ENCODE results near the gene CNOT9.
A peak's percentile ranks its signal among the peaks of the same experiment; 100 is the strongest.

Gene CNOT9

GRCh38 chr2:218555527-218555926, 13.1 kb upstream of the CNOT9 start:
- no peak for TF ChIP-seq CTCF (IDR thresholded peaks at IDR 0.05)
- H3K27me3 ChIP-seq = no peaks in the 10 kb centered on the region
- no peaks in the 10 kb centered on the region for H3K4me1 ChIP-seq
- intact Hi-C loops (cut with DNase I; ENCODE audit: low total_unique reads) = no loop called here
- H3K27ac ChIP-seq = no peak overlapping the region
- H3K9me3 ChIP-seq = no peaks in the 10 kb centered on the region
- no peak for DNase-seq
- no peak overlapping the region for H3K4me3 ChIP-seq
- H3K36me3 ChIP-seq = peaks cover 54 to 80% (median 63%) of the 10 kb centered on the region in 3 donors

- no peaks in the 10 kb centered on the region for H3K27me3 ChIP-seq
- no peak for TF ChIP-seq CTCF (IDR thresholded peaks at IDR 0.05)
- peaks cover 49 to 79% (median 55%) of the 10 kb centered on the region in 3 donors for H3K36me3 ChIP-seq
- H3K4me1 ChIP-seq = no peaks in the 10 kb centered on the region
- no peak overlapping the region for H3K27ac ChIP-seq
- intact Hi-C loops (cut with DNase I; ENCODE audit: low total_unique reads) = no loop called here
- no peak overlapping the region for H3K4me3 ChIP-seq
- no peaks in the 10 kb centered on the region for H3K9me3 ChIP-seq
- no peak for DNase-seq
Measured at GRCh38 chr2:218557941-218558340, 10.7 kb upstream of the CNOT9 start.

GRCh38 chr2:218558986-218559385, 9.7 kb upstream of the CNOT9 start:
- H3K27me3 ChIP-seq = no peaks in the 10 kb centered on the region
- no peak overlapping the region for H3K4me3 ChIP-seq
- intact Hi-C loops (cut with DNase I; ENCODE audit: low total_unique reads) = no loop called here
- peaks cover 38 to 78% (median 51%) of the 10 kb centered on the region in 3 donors for H3K36me3 ChIP-seq
- H3K9me3 ChIP-seq = no peaks in the 10 kb centered on the region
- TF ChIP-seq CTCF (IDR thresholded peaks at IDR 0.05) = no peak
- no peak overlapping the region for H3K27ac ChIP-seq
- no peak for DNase-seq
- H3K4me1 ChIP-seq = no peaks in the 10 kb centered on the region

GRCh38 chr2:218564056-218564455, 4.6 kb upstream of the CNOT9 start:
- Histone ChIP-seq H3K9me3 (no peaks in the 10 kb centered on the region), H3K27ac (no peak overlapping the region), H3K4me1 (peaks cover 0 to 13% (median 6%) of the 10 kb centered on the region in 4 donors), H3K27me3 (no peaks in the 10 kb centered on the region), H3K36me3 (peaks cover 19 to 44% (median 28%) of the 10 kb centered on the region in 3 donors), H3K4me3 (no peak overlapping the region)
- TF ChIP-seq CTCF (IDR thresholded peaks at IDR 0.05) = no peak
- intact Hi-C loops (cut with DNase I; ENCODE audit: low total_unique reads) = no loop called here
- DNase-seq = no peak

GRCh38 chr2:218566296-218566695, 2.3 kb upstream of the CNOT9 start:
- DNase-seq = no peak
- no peaks in the 10 kb centered on the region for H3K27me3 ChIP-seq
- no peak for TF ChIP-seq CTCF (IDR thresholded peaks at IDR 0.05)
- H3K27ac ChIP-seq = peak overlapping the region in 1 of 2 donors; percentile 93
- H3K9me3 ChIP-seq = no peaks in the 10 kb centered on the region
- intact Hi-C loops (cut with DNase I; ENCODE audit: low total_unique reads) = no loop called here
- H3K4me1 ChIP-seq = peaks cover 0 to 34% (median 26%) of the 10 kb centered on the region in 4 donors
- no peak overlapping the region for H3K4me3 ChIP-seq
- peaks cover 9 to 25% (median 12%) of the 10 kb centered on the region in 3 donors for H3K36me3 ChIP-seq

GRCh38 chr2:218567797-218568189, 846 bp upstream of the CNOT9 start:
- H3K4me3 ChIP-seq = peak overlapping the region; percentile 76 to 95
- H3K27me3 ChIP-seq = no peaks in the 10 kb centered on the region
- H3K4me1 ChIP-seq = peaks cover 0 to 41% (median 31%) of the 10 kb centered on the region in 4 donors
- no peak for TF ChIP-seq CTCF (IDR thresholded peaks at IDR 0.05)
- no peaks in the 10 kb centered on the region for H3K9me3 ChIP-seq
- peaks cover 0 to 17% (median 5%) of the 10 kb centered on the region in 3 donors for H3K36me3 ChIP-seq
- intact Hi-C loops (cut with DNase I; ENCODE audit: low total_unique reads) = no loop called here
- peak overlapping the region; percentile 90 to 93 for H3K27ac ChIP-seq
- DNase-seq = no peak

Measured in tibial artery (tissue), 4 donors.